GM12878 (cell line): ENCODE measurements around the gene MAN2B2. TPM values are rescaled to one million over a fixed set of nuclear protein-coding genes. Genes with fewer than 3 reads are reported as not detected.

ENCODE experiments used
- ATAC-seq: fragments of 200-7000 bp; cut with Tn5 transposase; 3 replicates; pipeline ENCODE4 v1.9.1; 2020; ENCODE audit warnings: mild to moderate bottlenecking, moderate library complexity
- BruUV-seq: library from RNA; stranded (reverse); fragments of 400-500 nt; replicated peaks from 2 replicates; lab custom pipeline; 2021; lab: Mats Ljungman, UMichigan
- CTCF ChIA-PET: fragments of 300-600 bp; sonication (Branson Sonifier 250); formaldehyde crosslinking; extraction: SDS; loops from one replicate; lab custom pipeline; 2021; ENCODE audit warnings: inconsistent platforms; lab: Yijun Ruan, JAX
- POLR2A ChIA-PET: fragments of 350-600 bp; formaldehyde crosslinking; extraction: SDS; loops from one replicate; lab custom pipeline; 2021; ENCODE audit warnings: inconsistent platforms; lab: Charles Lee
- RAD21 ChIA-PET: fragments of 300-600 bp; sonication (Branson Sonifier 250); formaldehyde crosslinking; loops from one replicate; lab custom pipeline; 2023; ENCODE audit warnings: antibody characterized with exemption; ENCODE audit not compliant: unreplicated experiment; lab: Charles Lee
- SMC1A ChIA-PET: fragments of 300-600 bp; sonication (Branson Sonifier 250); formaldehyde crosslinking; loops from one replicate; lab custom pipeline; 2023; ENCODE audit not compliant: unreplicated experiment, uncharacterized antibody; lab: Charles Lee
- DNase-seq: peaks from one replicate; pipeline ENCODE4 v3.0.0-alpha.2; 2011; ENCODE audit warnings: low read depth, low spot score
- FAIRE-seq: peaks from 3 replicates; lab custom pipeline; 2011; peaks lifted over from hg19 to GRCh38; lab: Jason Lieb, UNC
- H2AFZ ChIP-seq: 2 replicates; pipeline ENCODE4 v1.6.0; 2011; ENCODE audit warnings: low read depth, low read length, control low read depth; ENCODE audit not compliant: control insufficient read depth
- H3K27ac ChIP-seq: 2 replicates; pipeline ENCODE4 v1.5.1; 2011; ENCODE audit warnings: control low read depth; ENCODE audit not compliant: control insufficient read depth, insufficient read depth
- H3K27me3 ChIP-seq, 2 experiments: replicated peaks in 1 of 2; 2 replicates each; pipeline versions ENCODE4 v1.6.0 to v1.6.1; 2011; ENCODE audit warnings: low read length in 1 of 2; ENCODE audit not compliant: control insufficient read depth in 2 of 2, insufficient read depth in 2 of 2
- H3K36me3 ChIP-seq, 2 experiments: 2 replicates each; pipeline ENCODE4 v1.5.1; 2011; ENCODE audit warnings: low read length in 1 of 2; ENCODE audit not compliant: control insufficient read depth in 2 of 2, insufficient read depth in 2 of 2
- H3K4me1 ChIP-seq: 2 replicates; pipeline ENCODE4 v1.6.1; 2011; ENCODE audit warnings: mild to moderate bottlenecking, low read length, moderate library complexity, mixed read lengths; ENCODE audit not compliant: control insufficient read depth, insufficient read depth
- H3K4me2 ChIP-seq: 2 replicates; pipeline ENCODE4 v1.6.0; 2011; ENCODE audit warnings: control low read depth; ENCODE audit not compliant: control insufficient read depth, insufficient read depth
- H3K4me3 ChIP-seq: fragments of 200-600 bp; sonication (generic); 2 replicates; pipeline ENCODE4 v1.5.1; 2016
- H3K79me2 ChIP-seq: 2 replicates; pipeline ENCODE4 v1.6.0; 2011; ENCODE audit warnings: low read length; ENCODE audit not compliant: control insufficient read depth, insufficient read depth
- H3K9ac ChIP-seq: 2 replicates; pipeline ENCODE4 v1.8.0; 2011; ENCODE audit warnings: low read length, control low read depth, mixed read lengths; ENCODE audit not compliant: control insufficient read depth, insufficient read depth
- H3K9me3 ChIP-seq: replicated peaks from 3 replicates; pipeline ENCODE4 v1.5.1; 2011; ENCODE audit warnings: mild to moderate bottlenecking, low read length; ENCODE audit not compliant: control insufficient read depth, insufficient read depth
- H4K20me1 ChIP-seq: 2 replicates; pipeline ENCODE4 v1.6.0; 2011; ENCODE audit not compliant: control insufficient read depth, insufficient read depth
- BCLAF1 ChIP-seq: fragments of 450-650 bp; IDR thresholded peaks from 2 replicates; pipeline ENCODE4 v1.6.1; 2017; ENCODE audit warnings: antibody characterized with exemption, mild to moderate bottlenecking, moderate library complexity
- CTCF ChIP-seq, 3 experiments: IDR thresholded peaks in 2 of 3; conservative IDR thresholded peaks in 1 of 3; 2 replicates each; pipeline ENCODE4 v1.5.1; 2011; ENCODE audit warnings: low read depth in 3 of 3, low read length in 3 of 3, mild to moderate bottlenecking in 3 of 3, control low read depth in 2 of 3, moderate library complexity in 2 of 3, inconsistent platforms in 1 of 3, mixed read lengths in 1 of 3; ENCODE audit not compliant: control insufficient read depth in 2 of 3, insufficient read depth in 1 of 3; ENCODE audit errors: extremely low read depth in 1 of 3
- HDAC2 ChIP-seq: fragments of 200-600 bp; sonication (generic); IDR thresholded peaks from 2 replicates; pipeline ENCODE4 v1.6.1; 2017
- NRF1 ChIP-seq: conservative IDR thresholded peaks from 2 replicates; pipeline ENCODE4 v1.6.1; 2011; ENCODE audit warnings: mild to moderate bottlenecking, low read depth, low read length, improper control_type of control experiment
- STAT1 ChIP-seq: fragments of 450-650 bp; conservative IDR thresholded peaks from 2 replicates; pipeline ENCODE4 v1.6.1; 2014; ENCODE audit warnings: antibody characterized with exemption, mild to moderate bottlenecking
- SUZ12 ChIP-seq: fragments of 200-600 bp; sonication (generic); IDR thresholded peaks from one replicate; pipeline ENCODE4 v1.6.1; 2018; ENCODE audit warnings: antibody characterized with exemption, mild to moderate bottlenecking; ENCODE audit not compliant: unreplicated experiment
- ZBTB4 ChIP-seq: fragments of 450-650 bp; formaldehyde crosslinking; IDR thresholded peaks from 2 replicates; pipeline ENCODE4 v1.4.0; 2022; ENCODE audit warnings: mild to moderate bottlenecking, moderate library complexity
- WGBS: methylation state at CpG from one replicate; pipeline ENCODE4 v1.1.6; 2016; ENCODE audit warnings: low lambda C conversion rate; ENCODE audit not compliant: insufficient replicate concordance, insufficient coverage; ENCODE audit errors: missing lambda C conversion rate; 5-methylcytosine and 5-hydroxymethylcytosine counted together
- in situ Hi-C: fragments of 300-500 bp; cut with MboI; formaldehyde crosslinking; loops from 9 replicates; pipeline ENCODE4 v1.14.3; 2018; ENCODE audit warnings: mixed read lengths
- intact Hi-C: fragments of 100-400 bp; cut with micrococcal nuclease; formaldehyde crosslinking; loops from one replicate; pipeline ENCODE4 v1.14.2; 2022; ENCODE audit not compliant: unreplicated experiment
- polyA plus RNA-seq, 11 experiments: library from polyadenylated mRNA; depleted of rRNA in 4 of 11; unstranded in 6 of 11; stranded (reverse) in 5 of 11; fragments of >200 nt; fragmentation: Nextera tagmentation in 4 of 11; fragmentation: Illumina TruSeq in 1 of 11; extraction: Ambion mirVana in 4 of 11; extraction: Trizol in 1 of 11; gene quantifications; 1 replicate in 1 of 11; 2 replicates in 10 of 11; pipeline versions ENCODE4 v1.2.1 to v1.2.3, GENCODE V29; 2011 to 2016; ENCODE audit warnings: inconsistent platforms in 2 of 11, missing spikeins in 2 of 11, low read depth in 1 of 11
- total RNA-seq, 4 experiments: library from RNA; depleted of rRNA in 3 of 4; stranded (reverse); fragments of >200 nt in 3 of 4; fragmentation: Illumina TruSeq in 1 of 4; extraction: Trizol in 1 of 4; gene quantifications; 2 replicates each; pipeline versions ENCODE4 v1.2.1 to v1.2.3, GENCODE V29; 2013 to 2021

MAN2B2 gene
- total and polyA plus RNA-seq, 10 of the 15 experiments (the other 5 are each of a cell fraction or from before 2014, with no cell fraction given) = 0.47 to 14.5 (median 7.0) TPM

GRCh38 chr4:6608758-6609414 is 33.9 kb downstream of the MAN2B2 start:
- H3K36me3 ChIP-seq = peaks cover 7% of the 10 kb centered on the region in 2 experiments; a peak in 3 of 4 replicates
- WGBS = 96% methylated on average over 28 of the region's 28 CpGs
- intact Hi-C loops (no loop called here), in situ Hi-C loops (no loop called here)
- H3K4me2 ChIP-seq = no peak overlapping the region
- TF ChIP-seq STAT1 (no peak), ZBTB4 (CRISPR knock-in tag) (no peak), HDAC2 (no peak), SUZ12 (no peak), NRF1 (no peak), CTCF (IDR thresholded peaks at IDR 0.05 in 2 of 3, conservative IDR thresholded peaks at IDR 0.05 in 1 of 3; ENCODE audit: control insufficient read depth in 2 of 3, extremely low read depth in 1 of 3, insufficient read depth in 1 of 3, low read depth in 3 of 3, low read length in 3 of 3) (no peak), BCLAF1 (no peak)
- no peak overlapping the region for H3K9ac ChIP-seq
- ATAC-seq (no peak), FAIRE-seq (no peak), DNase-seq (no peak)
- no peaks in the 10 kb centered on the region for H3K79me2 ChIP-seq
- SMC1A ChIA-PET = no interaction called here
- H2AFZ ChIP-seq = no peak overlapping the region
- CTCF ChIA-PET = no interaction called here
- POLR2A ChIA-PET = no interaction called here
- RAD21 ChIA-PET = no interaction called here
- no TSS peak for BruUV-seq
- no peaks in the 10 kb centered on the region for H3K4me1 ChIP-seq
- no peaks in the 10 kb centered on the region for H3K27me3 ChIP-seq
- no peak overlapping the region for H3K4me3 ChIP-seq
- no peak overlapping the region for H3K27ac ChIP-seq
- no peaks in the 10 kb centered on the region for H4K20me1 ChIP-seq
- peaks cover 7% of the 10 kb centered on the region; the same call in 2 of the 3 replicates for H3K9me3 ChIP-seq
